WI38 (cell line): ENCODE data around the gene EPX.

Experiments
- H3K4me3 ChIP-seq: 2 replicates; pipeline ENCODE4 v1.5.1; 2011; ENCODE audit warnings: low read depth, mild to moderate bottlenecking, control low read depth, low read length
- TF ChIP-seq, protein P1 (sequence below): IDR thresholded peaks from 2 replicates; pipeline ENCODE4 v1.5.1; 2012; ENCODE audit warnings: low read depth, mild to moderate bottlenecking, control low read depth, low read length

The EPX gene

DNA sequence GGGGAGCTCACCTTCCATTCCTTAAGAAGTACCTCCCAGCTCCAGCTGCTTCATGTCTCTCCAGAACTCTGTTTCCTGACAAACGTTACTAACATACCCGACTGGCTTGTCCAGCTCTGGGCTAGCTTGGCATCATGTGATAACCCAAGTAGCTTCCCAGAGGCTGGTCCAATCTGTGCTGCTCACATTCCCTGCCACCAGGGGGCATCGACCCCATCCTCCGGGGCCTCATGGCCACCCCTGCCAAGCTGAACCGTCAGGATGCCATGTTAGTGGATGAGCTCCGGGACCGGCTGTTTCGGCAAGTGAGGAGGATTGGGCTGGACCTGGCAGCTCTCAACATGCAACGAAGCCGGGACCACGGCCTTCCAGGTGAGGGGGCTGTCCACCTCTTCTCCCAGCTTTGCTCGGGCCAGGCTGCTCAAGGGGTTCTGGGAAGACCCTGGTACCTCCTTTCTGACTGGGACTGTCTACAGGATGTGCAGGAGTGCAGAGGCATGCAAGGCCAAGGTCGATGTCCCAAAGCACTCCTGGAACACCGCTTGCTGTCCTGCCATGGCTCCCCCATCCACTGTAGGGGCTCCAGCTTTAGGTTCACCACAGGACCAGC is 7.6 kb downstream of the EPX start:
- TF ChIP-seq, protein P1, sequence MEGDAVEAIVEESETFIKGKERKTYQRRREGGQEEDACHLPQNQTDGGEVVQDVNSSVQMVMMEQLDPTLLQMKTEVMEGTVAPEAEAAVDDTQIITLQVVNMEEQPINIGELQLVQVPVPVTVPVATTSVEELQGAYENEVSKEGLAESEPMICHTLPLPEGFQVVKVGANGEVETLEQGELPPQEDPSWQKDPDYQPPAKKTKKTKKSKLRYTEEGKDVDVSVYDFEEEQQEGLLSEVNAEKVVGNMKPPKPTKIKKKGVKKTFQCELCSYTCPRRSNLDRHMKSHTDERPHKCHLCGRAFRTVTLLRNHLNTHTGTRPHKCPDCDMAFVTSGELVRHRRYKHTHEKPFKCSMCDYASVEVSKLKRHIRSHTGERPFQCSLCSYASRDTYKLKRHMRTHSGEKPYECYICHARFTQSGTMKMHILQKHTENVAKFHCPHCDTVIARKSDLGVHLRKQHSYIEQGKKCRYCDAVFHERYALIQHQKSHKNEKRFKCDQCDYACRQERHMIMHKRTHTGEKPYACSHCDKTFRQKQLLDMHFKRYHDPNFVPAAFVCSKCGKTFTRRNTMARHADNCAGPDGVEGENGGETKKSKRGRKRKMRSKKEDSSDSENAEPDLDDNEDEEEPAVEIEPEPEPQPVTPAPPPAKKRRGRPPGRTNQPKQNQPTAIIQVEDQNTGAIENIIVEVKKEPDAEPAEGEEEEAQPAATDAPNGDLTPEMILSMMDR = peak; percentile 63
- H3K4me3 ChIP-seq = no peak overlapping the region

DNA sequence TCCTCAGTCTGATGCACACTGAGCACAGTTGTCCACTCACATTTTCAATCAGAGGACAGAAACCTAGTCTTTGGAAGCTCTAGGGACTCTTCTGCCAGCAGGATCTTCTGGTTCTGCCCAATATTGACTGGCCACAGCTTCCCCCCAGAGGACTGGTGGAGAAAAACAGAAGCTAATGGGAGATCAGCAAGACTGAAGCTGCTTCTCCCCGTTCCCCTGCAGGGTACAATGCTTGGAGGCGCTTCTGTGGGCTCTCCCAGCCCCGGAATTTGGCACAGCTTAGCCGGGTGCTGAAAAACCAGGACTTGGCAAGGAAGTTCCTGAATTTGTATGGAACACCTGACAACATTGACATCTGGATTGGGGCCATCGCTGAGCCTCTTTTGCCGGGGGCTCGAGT is 10.3 kb downstream of the EPX start:
- TF ChIP-seq, protein P1 = no peak

DNA sequence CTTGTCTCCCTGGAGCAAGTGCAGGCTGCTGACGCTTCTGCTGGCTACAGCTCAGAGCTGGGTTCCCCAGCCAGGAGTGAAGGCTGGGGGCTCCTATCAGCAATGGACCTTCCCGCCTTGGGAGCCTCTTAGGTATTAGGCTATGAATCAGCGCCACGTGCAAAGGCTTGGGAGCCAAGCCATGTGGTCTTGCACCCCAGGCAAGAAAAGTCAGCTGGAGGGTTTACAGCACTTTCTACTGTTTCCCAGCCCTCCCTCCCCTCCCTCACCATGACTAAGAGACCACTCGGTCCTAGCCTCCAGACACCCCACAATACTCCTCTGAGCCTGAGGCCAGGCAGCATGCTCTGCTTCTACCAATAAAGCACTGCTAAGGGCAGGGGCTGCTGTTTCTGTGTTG is 12.3 kb downstream of the EPX start:
- TF ChIP-seq, protein P1 = no peak
- H3K4me3 ChIP-seq = no peak overlapping the region

More for the DNA sequence above, 10.3 kb downstream of the EPX start:
- H3K4me3 ChIP-seq = no peak overlapping the region

DNA sequence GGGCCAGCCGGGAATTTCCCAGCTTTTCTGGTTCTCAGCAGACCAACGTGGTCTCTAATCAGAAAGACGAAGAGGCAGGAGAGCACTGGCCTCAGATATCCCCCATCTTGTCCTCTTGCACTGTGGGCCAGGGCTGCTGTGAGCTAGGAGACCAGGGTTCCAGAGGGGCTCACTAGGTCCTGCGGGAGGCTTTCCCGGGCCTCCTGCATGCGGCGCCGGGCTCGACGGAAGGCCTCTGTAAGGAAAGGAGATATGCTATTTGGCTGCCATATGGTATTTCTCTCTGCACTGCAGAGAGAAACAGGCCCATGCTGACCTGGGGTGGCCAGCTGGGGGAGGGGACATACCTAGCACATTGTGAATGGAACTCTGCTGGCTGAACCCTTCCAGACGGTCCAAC is 13.4 kb downstream of the EPX start:
- TF ChIP-seq, protein P1 = no peak
- no peak overlapping the region for H3K4me3 ChIP-seq

DNA sequence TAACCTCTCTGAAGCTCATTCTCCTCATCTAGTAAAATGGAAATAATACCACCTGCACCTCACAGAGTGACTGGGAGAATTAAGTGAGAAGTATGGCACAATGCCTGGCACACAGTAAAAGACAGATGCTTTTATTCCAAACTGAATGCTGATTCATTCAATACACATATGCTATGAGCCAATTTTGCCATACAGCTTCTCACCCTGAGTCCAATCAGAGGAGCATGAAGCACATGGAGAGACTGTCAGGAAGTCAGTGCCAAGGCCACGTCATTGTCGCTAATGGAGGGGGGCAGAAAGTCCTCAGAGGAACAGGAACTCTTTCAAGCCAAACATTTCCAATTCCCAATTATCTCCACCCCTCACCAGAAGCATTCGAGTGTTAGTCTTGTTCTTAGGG is 14.9 kb downstream of the EPX start:
- no peak overlapping the region for H3K4me3 ChIP-seq
- TF ChIP-seq, protein P1 = no peak

DNA sequence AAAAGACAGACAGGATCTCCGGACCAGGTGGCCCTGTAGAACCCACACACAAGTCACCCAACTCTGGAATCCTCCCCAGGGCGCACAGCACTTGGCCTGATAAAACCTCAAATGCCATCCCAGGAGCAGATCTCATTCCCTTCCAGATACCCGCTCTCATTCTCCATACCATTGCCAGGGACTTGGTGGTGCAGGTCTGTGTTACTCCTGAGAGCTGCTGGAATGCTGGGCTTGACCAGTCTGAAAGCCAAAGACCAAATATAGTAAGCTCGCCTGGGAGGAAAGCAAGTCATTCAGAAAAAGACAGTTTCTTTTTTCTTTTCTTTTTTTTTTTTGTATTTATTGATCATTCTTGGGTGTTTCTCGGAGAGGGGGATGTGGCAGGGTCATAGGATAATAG is 15.8 kb downstream of the EPX start:
- no peak overlapping the region for H3K4me3 ChIP-seq
- TF ChIP-seq, protein P1 = no peak

DNA sequence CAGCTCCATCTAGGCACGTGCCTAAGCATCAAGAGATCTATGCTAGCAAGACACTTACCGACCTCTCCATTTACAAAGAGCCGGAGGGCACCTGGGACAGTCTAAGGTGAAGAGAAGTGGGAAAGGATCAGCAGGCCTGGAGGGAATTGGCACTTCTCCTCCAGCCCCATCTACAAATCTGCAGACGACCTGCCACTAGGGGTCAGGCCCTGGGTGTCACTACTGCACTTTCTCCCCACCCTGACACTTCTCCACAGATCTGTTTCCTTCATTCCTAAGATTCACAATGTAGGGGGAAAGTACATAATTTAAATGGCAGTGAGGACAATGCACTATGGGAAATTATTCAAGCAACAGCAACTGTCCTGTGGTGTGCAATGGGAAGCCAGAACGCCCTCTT is 18.4 kb downstream of the EPX start:
- TF ChIP-seq, protein P1 = no peak
- H3K4me3 ChIP-seq = no peak overlapping the region
